ENCODE results near the gene ARPIN. TPM values are rescaled to one million over a fixed set of nuclear protein-coding genes. Genes with fewer than 3 reads are reported as not detected.
"Not testable (repeated sequence)": the region's sequence is repeated elsewhere in the genome, so short reads cannot be mapped to it uniquely, and the experiment has no call there.

ARPIN gene
- total RNA-seq, 2 donors from 2014 or later = 19.5 to 21.4 TPM

DNA sequence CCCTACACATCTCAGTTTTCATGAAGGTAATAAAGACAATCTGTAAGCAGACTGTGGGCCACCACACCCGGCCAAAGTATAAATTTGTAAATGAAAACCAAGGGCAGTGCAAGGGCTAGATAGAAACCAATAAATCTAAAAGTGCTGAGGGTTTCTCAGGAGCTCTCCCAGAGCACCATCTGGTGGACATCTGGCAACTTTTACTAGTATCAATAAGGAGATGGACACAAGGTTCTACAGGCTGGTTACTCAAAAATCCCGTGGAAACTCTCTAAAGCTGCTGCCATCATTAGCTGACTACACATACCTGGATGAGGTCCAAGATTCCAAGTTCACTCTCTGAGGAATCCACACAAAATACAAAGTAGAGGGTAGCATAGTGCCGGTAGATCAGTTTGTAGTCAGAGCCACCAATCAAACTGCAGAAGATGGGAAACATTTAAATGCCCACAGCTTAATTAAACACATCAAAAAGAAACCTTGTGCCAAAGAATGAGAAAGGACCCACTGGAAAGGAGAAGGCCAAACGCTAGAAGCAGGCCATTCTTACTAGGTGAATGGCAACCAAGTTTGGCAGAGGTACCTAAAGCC is 24.4 kb downstream of the ARPIN start:
- Histone ChIP-seq H3K36me3 (peaks cover 23% of the 10 kb centered on the region), H3K27ac (no peak overlapping the region), H3K4me3 (no peak overlapping the region), H3K4me1 (ENCODE audit: control insufficient read depth in 1 of 2, low read depth in 2 of 2) (peaks cover 5 to 12% of the 10 kb centered on the region in 2 donors), H3K27me3 (replicated peaks; ENCODE audit: insufficient read depth) (no peaks in the 10 kb centered on the region), H3K9me3 (no peaks in the 10 kb centered on the region)
- no peak for DNase-seq (ENCODE audit: low spot score)
- no peak for ATAC-seq (ENCODE audit: insufficient number of reproducible peaks, low FRiP score, low read depth)
- TF ChIP-seq, protein P1, sequence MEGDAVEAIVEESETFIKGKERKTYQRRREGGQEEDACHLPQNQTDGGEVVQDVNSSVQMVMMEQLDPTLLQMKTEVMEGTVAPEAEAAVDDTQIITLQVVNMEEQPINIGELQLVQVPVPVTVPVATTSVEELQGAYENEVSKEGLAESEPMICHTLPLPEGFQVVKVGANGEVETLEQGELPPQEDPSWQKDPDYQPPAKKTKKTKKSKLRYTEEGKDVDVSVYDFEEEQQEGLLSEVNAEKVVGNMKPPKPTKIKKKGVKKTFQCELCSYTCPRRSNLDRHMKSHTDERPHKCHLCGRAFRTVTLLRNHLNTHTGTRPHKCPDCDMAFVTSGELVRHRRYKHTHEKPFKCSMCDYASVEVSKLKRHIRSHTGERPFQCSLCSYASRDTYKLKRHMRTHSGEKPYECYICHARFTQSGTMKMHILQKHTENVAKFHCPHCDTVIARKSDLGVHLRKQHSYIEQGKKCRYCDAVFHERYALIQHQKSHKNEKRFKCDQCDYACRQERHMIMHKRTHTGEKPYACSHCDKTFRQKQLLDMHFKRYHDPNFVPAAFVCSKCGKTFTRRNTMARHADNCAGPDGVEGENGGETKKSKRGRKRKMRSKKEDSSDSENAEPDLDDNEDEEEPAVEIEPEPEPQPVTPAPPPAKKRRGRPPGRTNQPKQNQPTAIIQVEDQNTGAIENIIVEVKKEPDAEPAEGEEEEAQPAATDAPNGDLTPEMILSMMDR (IDR thresholded peaks at IDR 0.05) = no peak

DNA sequence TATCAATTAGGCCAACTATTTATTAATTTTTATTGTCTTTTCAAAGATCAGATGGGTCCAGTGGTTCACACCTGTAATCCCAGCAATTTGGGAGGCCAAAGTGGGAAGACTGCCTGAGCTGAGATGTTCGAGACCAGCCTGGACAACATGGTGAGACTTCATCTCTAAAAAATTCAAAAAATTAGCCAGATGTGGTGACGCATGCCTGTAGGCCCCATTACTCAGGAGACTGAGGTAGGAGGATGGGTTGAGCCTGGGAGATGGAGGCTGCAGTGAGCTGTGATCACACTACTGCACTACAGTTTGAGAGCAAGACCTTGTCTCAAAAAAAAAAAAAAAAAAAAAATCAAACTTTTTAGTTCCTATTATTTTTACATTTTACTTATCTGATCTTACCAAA is 27.1 kb downstream of the ARPIN start:
- H3K4me3 ChIP-seq = no peak overlapping the region
- H3K9me3 ChIP-seq = no peaks in the 10 kb centered on the region
- ATAC-seq (ENCODE audit: insufficient number of reproducible peaks, low FRiP score, low read depth) = no peak
- no peaks in the 10 kb centered on the region for H3K4me1 ChIP-seq (ENCODE audit: control insufficient read depth in 1 of 2, low read depth in 2 of 2)
- H3K27ac ChIP-seq = no peak overlapping the region
- H3K36me3 ChIP-seq = peaks cover 33% of the 10 kb centered on the region
- H3K27me3 ChIP-seq (replicated peaks; ENCODE audit: insufficient read depth) = no peaks in the 10 kb centered on the region
- DNase-seq (ENCODE audit: low spot score) = no peak
- TF ChIP-seq, protein P1 (IDR thresholded peaks at IDR 0.05) = no peak

DNA sequence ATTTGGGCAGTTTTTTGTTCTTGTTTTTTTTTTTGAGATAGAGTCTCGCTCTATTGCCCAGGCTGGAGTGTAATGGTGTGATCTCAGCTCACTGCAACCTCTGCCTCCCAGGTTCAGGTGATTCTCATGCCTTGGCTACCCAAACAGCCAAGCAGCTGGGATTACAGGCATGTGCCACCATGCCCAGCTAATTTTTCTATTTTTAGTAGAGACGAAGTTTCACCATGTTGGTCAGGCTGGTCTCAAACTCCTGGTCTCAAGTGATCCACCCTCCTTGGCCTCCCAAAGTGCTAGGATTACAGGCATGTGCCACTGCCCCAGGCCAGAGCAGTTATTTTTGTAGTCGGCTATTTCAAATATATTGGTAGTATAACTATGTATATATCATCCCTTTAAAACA is 27.6 kb downstream of the ARPIN start:
- peaks cover 33% of the 10 kb centered on the region for H3K36me3 ChIP-seq
- ATAC-seq (ENCODE audit: insufficient number of reproducible peaks, low FRiP score, low read depth) = not testable (repeated sequence)

DNA sequence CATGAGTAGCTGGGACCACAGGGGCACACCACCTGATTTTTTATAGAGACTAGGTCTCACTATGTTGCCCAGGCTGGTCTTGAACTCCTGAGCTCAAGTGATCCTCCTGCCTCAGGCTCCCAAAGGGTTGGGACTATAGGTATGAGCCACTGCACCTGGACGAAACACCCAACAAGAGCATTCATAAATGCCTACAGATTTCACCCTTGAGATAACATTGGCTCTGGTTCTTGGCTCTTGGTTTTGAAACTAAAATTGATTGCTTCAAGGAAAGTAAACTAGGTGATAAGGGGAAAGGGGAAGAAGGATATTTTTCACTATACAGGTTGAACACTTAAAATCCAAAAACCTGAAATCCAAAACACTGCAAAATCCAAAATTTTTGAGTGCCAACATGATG is 29.2 kb downstream of the ARPIN start:
- H3K4me1 ChIP-seq (ENCODE audit: control insufficient read depth in 1 of 2, low read depth in 2 of 2) = no peaks in the 10 kb centered on the region
- H3K27ac ChIP-seq = no peak overlapping the region
- H3K36me3 ChIP-seq = peaks cover 33% of the 10 kb centered on the region
- no peak for ATAC-seq (ENCODE audit: insufficient number of reproducible peaks, low FRiP score, low read depth)
- no peak overlapping the region for H3K4me3 ChIP-seq
- H3K9me3 ChIP-seq = no peaks in the 10 kb centered on the region
- TF ChIP-seq, protein P1 (IDR thresholded peaks at IDR 0.05) = no peak
- DNase-seq (ENCODE audit: low spot score) = no peak
- H3K27me3 ChIP-seq (replicated peaks; ENCODE audit: insufficient read depth) = no peaks in the 10 kb centered on the region

More for the DNA sequence above, 27.6 kb downstream of the ARPIN start:
- not testable (repeated sequence) for H3K4me1 ChIP-seq (ENCODE audit: control insufficient read depth in 1 of 2, low read depth in 2 of 2); H3K27ac ChIP-seq; H3K9me3 ChIP-seq; DNase-seq (ENCODE audit: low spot score); H3K4me3 ChIP-seq; H3K27me3 ChIP-seq (replicated peaks; ENCODE audit: insufficient read depth)

DNA sequence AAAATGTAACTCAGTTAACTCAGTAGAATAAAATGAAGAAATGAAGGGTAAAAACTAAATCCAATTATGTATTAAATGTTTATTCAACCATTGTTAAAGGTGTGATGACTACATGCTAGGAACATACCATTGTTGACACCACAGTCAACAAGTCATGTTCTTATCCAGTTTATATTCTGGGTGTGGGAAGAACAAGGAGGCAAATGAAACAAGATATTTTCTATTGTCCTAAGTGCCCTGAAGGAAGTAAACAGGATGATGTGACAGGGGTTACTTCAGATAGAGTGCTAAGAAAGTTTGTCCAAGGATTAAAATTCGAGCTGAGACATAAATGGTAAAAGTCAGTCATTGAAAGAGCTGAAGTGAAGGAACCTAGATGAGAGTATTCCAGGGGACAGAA is 32.0 kb downstream of the ARPIN start:
- ATAC-seq (ENCODE audit: insufficient number of reproducible peaks, low FRiP score, low read depth) = no peak
- Histone ChIP-seq H3K27ac (no peak overlapping the region), H3K36me3 (peaks cover 31% of the 10 kb centered on the region), H3K4me3 (no peak overlapping the region), H3K27me3 (replicated peaks; ENCODE audit: insufficient read depth) (no peaks in the 10 kb centered on the region), H3K4me1 (ENCODE audit: control insufficient read depth in 1 of 2, low read depth in 2 of 2) (no peaks in the 10 kb centered on the region), H3K9me3 (no peaks in the 10 kb centered on the region)
- TF ChIP-seq, protein P1 (IDR thresholded peaks at IDR 0.05) = no peak
- DNase-seq (ENCODE audit: low spot score) = no peak

DNA sequence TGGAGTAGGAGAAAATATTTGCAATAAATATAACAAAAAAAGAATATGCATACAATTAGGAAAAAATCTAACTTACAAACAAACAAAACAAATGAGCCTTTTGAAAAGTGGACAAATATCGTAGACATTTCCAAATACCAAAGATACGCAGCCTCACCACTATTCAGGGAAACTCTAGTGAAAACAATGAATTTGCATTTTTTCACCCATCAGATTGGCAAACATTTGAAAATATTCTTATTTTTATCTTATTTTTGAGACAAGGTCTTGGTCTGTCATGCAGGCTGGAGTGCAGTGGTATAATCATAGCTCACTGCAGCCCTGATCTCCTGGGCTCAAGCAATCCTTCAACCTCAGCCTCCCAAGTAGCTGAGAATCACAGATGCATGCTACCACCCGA is 34.4 kb downstream of the ARPIN start:
- no peak for DNase-seq (ENCODE audit: low spot score)
- Histone ChIP-seq H3K27me3 (replicated peaks; ENCODE audit: insufficient read depth) (no peaks in the 10 kb centered on the region), H3K4me1 (ENCODE audit: control insufficient read depth in 1 of 2, low read depth in 2 of 2) (no peaks in the 10 kb centered on the region), H3K4me3 (no peak overlapping the region), H3K27ac (no peak overlapping the region), H3K9me3 (no peaks in the 10 kb centered on the region), H3K36me3 (peaks cover 36% of the 10 kb centered on the region)
- TF ChIP-seq, protein P1 (IDR thresholded peaks at IDR 0.05) = no peak
- ATAC-seq (ENCODE audit: insufficient number of reproducible peaks, low FRiP score, low read depth) = no peak

Data from thoracic aorta (tissue), 2 donors.